Liver (tissue), 9 donors: ENCODE measurements around the gene HMGN4. TPM values are rescaled to one million over a fixed set of nuclear protein-coding genes. Genes with fewer than 3 reads are reported as not detected.

Source experiments
- DNase-seq: peaks from one replicate; pipeline ENCODE4 v3.0.0-alpha.2; 2017; ENCODE audit warnings: low spot score
- H3K27ac ChIP-seq, 2 donors: one replicate each; pipeline ENCODE4 v1.7.0; 2013; ENCODE audit warnings: inconsistent platforms in 2 of 2, low read length in 2 of 2, control low read depth in 1 of 2, low read depth in 1 of 2, mild to moderate bottlenecking in 1 of 2
- H3K27me3 ChIP-seq, 4 donors: one replicate each; pipeline versions ENCODE4 v1.6.1 to v1.7.0; 2013; ENCODE audit warnings: low read length in 3 of 4, inconsistent platforms in 1 of 4, mild to moderate bottlenecking in 1 of 4, moderate library complexity in 1 of 4; ENCODE audit not compliant: control insufficient read depth in 4 of 4, insufficient read depth in 4 of 4
- H3K36me3 ChIP-seq, 4 donors: one replicate each; pipeline versions ENCODE4 v1.6.1 to v1.7.0; 2013; ENCODE audit warnings: low read length in 3 of 4, mild to moderate bottlenecking in 3 of 4, low read depth in 1 of 4, moderate library complexity in 1 of 4; ENCODE audit not compliant: control insufficient read depth in 4 of 4, insufficient read depth in 3 of 4
- H3K4me1 ChIP-seq, 4 donors: one replicate each; pipeline versions ENCODE4 v1.6.1 to v1.7.0; 2013; ENCODE audit warnings: low read length in 3 of 4, mild to moderate bottlenecking in 3 of 4, moderate library complexity in 1 of 4; ENCODE audit not compliant: control insufficient read depth in 4 of 4, insufficient read depth in 4 of 4
- H3K4me3 ChIP-seq, 3 donors: one replicate each; pipeline versions ENCODE4 v1.6.1 to v1.7.0; 2013; ENCODE audit warnings: low read length in 3 of 3, control low read depth in 1 of 3, low read depth in 1 of 3, mild to moderate bottlenecking in 1 of 3
- H3K9ac ChIP-seq, 2 donors: one replicate each; pipeline ENCODE4 v1.7.0; 2013; ENCODE audit warnings: low read length in 2 of 2, mild to moderate bottlenecking in 2 of 2, moderate library complexity in 2 of 2, control low read depth in 1 of 2, low read depth in 1 of 2
- H3K9me3 ChIP-seq, 4 donors: one replicate each; pipeline versions ENCODE4 v1.6.1 to v1.7.0; 2013; ENCODE audit warnings: low read length in 3 of 4; ENCODE audit not compliant: control insufficient read depth in 4 of 4
- ATF3 ChIP-seq: IDR thresholded peaks from 2 replicates; pipeline ENCODE4 v1.6.1; 2016; ENCODE audit warnings: antibody characterized with exemption
- CTCF ChIP-seq: fragments of 150-350 bp; IDR thresholded peaks from 2 replicates; pipeline ENCODE4 v1.5.1; 2017; ENCODE audit warnings: improper control_type of control experiment, low read depth, low read length; ENCODE audit not compliant: missing input control
- FOXA1 ChIP-seq: IDR thresholded peaks from 2 replicates; pipeline ENCODE4 v1.6.1; 2016; ENCODE audit warnings: antibody characterized with exemption
- FOXA2 ChIP-seq: IDR thresholded peaks from 2 replicates; pipeline ENCODE4 v1.6.1; 2016; ENCODE audit warnings: antibody characterized with exemption
- GABPA ChIP-seq, 2 donors: IDR thresholded peaks in 1 of 2; conservative IDR thresholded peaks in 1 of 2; 2 replicates each; pipeline ENCODE4 v1.6.1; 2016; ENCODE audit warnings: antibody characterized with exemption in 2 of 2, mild to moderate bottlenecking in 1 of 2, moderate library complexity in 1 of 2
- HNF4A ChIP-seq, 2 donors: conservative IDR thresholded peaks; 2 replicates each; pipeline ENCODE4 v1.6.1; 2016; ENCODE audit warnings: antibody characterized with exemption in 2 of 2, mild to moderate bottlenecking in 2 of 2
- HNF4G ChIP-seq: IDR thresholded peaks from 2 replicates; pipeline ENCODE4 v1.6.1; 2016; ENCODE audit warnings: antibody characterized with exemption
- JUND ChIP-seq, 2 donors: IDR thresholded peaks; 2 replicates each; pipeline ENCODE4 v1.6.1; 2016; ENCODE audit warnings: antibody characterized with exemption in 2 of 2
- MAX ChIP-seq: IDR thresholded peaks from 2 replicates; pipeline ENCODE4 v1.6.1; 2016; ENCODE audit warnings: antibody characterized with exemption
- NR2F2 ChIP-seq: IDR thresholded peaks from 2 replicates; pipeline ENCODE4 v1.6.1; 2016; ENCODE audit warnings: antibody characterized with exemption
- RAD21 ChIP-seq, 2 donors: IDR thresholded peaks; 2 replicates each; pipeline ENCODE4 v1.6.1; 2016; ENCODE audit warnings: antibody characterized with exemption in 2 of 2, mild to moderate bottlenecking in 2 of 2
- REST ChIP-seq: IDR thresholded peaks from 2 replicates; pipeline ENCODE4 v1.6.1; 2016; ENCODE audit warnings: antibody characterized with exemption, mild to moderate bottlenecking
- RXRA ChIP-seq, 2 donors: IDR thresholded peaks; 2 replicates each; pipeline ENCODE4 v1.6.1; 2017 to 2018; ENCODE audit warnings: antibody characterized with exemption in 2 of 2, mild to moderate bottlenecking in 1 of 2
- SP1 ChIP-seq: IDR thresholded peaks from 2 replicates; pipeline ENCODE4 v1.6.1; 2018; ENCODE audit warnings: antibody characterized with exemption, mild to moderate bottlenecking
- TAF1 ChIP-seq: conservative IDR thresholded peaks from 2 replicates; pipeline ENCODE4 v1.6.1; 2016; ENCODE audit warnings: antibody characterized with exemption, mild to moderate bottlenecking
- YY1 ChIP-seq: IDR thresholded peaks from 2 replicates; pipeline ENCODE4 v1.6.1; 2016; ENCODE audit warnings: antibody characterized with exemption, mild to moderate bottlenecking
- ZBTB33 ChIP-seq: IDR thresholded peaks from 2 replicates; pipeline ENCODE4 v1.6.1; 2016; ENCODE audit warnings: antibody characterized with exemption
- WGBS: extraction: QIAGEN DNeasy Blood & Tissue Kit; methylation state at CpG from one replicate; pipeline ENCODE4 v1.1.7; 2013; 5-methylcytosine and 5-hydroxymethylcytosine counted together
- polyA plus RNA-seq, 2 donors: library from polyadenylated mRNA; stranded (reverse) in 1 of 2; unstranded in 1 of 2; fragments of 200-250 nt in 1 of 2; fragments of >200 nt in 1 of 2; fragmentation: Nextera tagmentation in 1 of 2; extraction: Ambion mirVana in 1 of 2; gene quantifications; one replicate each; pipeline versions ENCODE4 v1.2.1 to v1.2.3, GENCODE V29; 2013 to 2015
- total RNA-seq, 2 donors: library from RNA; depleted of rRNA; stranded (reverse); fragments of >200 nt; gene quantifications; one replicate each; pipeline ENCODE4 v1.2.3, GENCODE V29; 2014
- donor health status: healthy.
- donor health status: healthy.
- donor health status: healthy.
- donor health status: healthy.
- donor health status: healthy.

The HMGN4 gene
- total RNA-seq = 10 to 100 TPM; 10.2 to 13.3 TPM
- 1 to 10 TPM; 8.2 to 9.9 TPM for polyA plus RNA-seq

- under 1% methylated on average over 49 of the region's 49 CpGs for WGBS
- Histone ChIP-seq H3K4me1 (peaks cover 0 to 20% (median 13%) of the 10 kb centered on the region in 4 donors), H3K4me3 (peak within 1 kb of the TSS; percentile 64 to 89 (median 70))
Observed at GRCh38 chr6:26537846-26538571, at the start of gene HMGN4. HMGN4 (plus strand) TSS chr6:26538366; CDS start chr6:26545207, 6,841 bp downstream.

More at GRCh38 chr6:26537846-26538571, at the start of gene HMGN4:
- Histone ChIP-seq H3K36me3 (no peaks in the 10 kb centered on the region), H3K27ac (peak within 1 kb of the TSS; percentile 86 to 94), H3K27me3 (no peaks in the 10 kb centered on the region), H3K9ac (peak within 1 kb of the TSS; percentile 61 to 64), H3K9me3 (no peaks in the 10 kb centered on the region)
- no peak for TF ChIP-seq HNF4G
- TF ChIP-seq ZBTB33 = no peak
- no peak for TF ChIP-seq FOXA1
- TF ChIP-seq NR2F2 = peak; percentile 25
- peak; percentile 47 to 87 for TF ChIP-seq GABPA (IDR thresholded peaks at IDR 0.05 in 1 of 2, conservative IDR thresholded peaks at IDR 0.05 in 1 of 2)
- peak; percentile 42 for TF ChIP-seq MAX
- TF ChIP-seq YY1 = no peak
- no peak for TF ChIP-seq RAD21 (IDR thresholded peaks at IDR 0.05)
- no peak for TF ChIP-seq SP1
- TF ChIP-seq HNF4A (conservative IDR thresholded peaks at IDR 0.05) = peak in 1 of 2 donors; percentile 3
- TF ChIP-seq FOXA2 = no peak
- no peak for TF ChIP-seq JUND (IDR thresholded peaks at IDR 0.05)
- TF ChIP-seq TAF1 = no peak
- no peak for TF ChIP-seq CTCF
- peak; percentile 99 for TF ChIP-seq ATF3
- TF ChIP-seq RXRA (IDR thresholded peaks at IDR 0.05) = peak in 1 of 2 donors; percentile 3
- TF ChIP-seq REST = no peak
- DNase-seq = peak; percentile 81
